Ishikawa (cell line): ENCODE data around the gene MADD.

Experiments used
- CEBPB ChIP-seq: IDR thresholded peaks from 2 replicates; pipeline ENCODE4 v1.6.1; 2012
- CREB1 ChIP-seq: IDR thresholded peaks from 2 replicates; pipeline ENCODE4 v1.6.1; 2012; ENCODE audit warnings: low read depth
- EP300 ChIP-seq: IDR thresholded peaks from 2 replicates; pipeline ENCODE4 v1.6.1; 2012; ENCODE audit warnings: borderline replicate concordance
- RAD21 ChIP-seq: IDR thresholded peaks from 2 replicates; pipeline ENCODE4 v1.6.1; 2012; ENCODE audit warnings: low read depth
- TAF1 ChIP-seq: IDR thresholded peaks from 2 replicates; pipeline ENCODE4 v1.6.1; 2012; ENCODE audit warnings: low read depth, mild to moderate bottlenecking
- TCF12 ChIP-seq: IDR thresholded peaks from 2 replicates; pipeline ENCODE4 v1.6.1; 2012; ENCODE audit warnings: low read depth
- TEAD4 ChIP-seq: IDR thresholded peaks from 2 replicates; pipeline ENCODE4 v1.6.1; 2012
- TF ChIP-seq, protein P1 (sequence below): IDR thresholded peaks from 2 replicates; pipeline ENCODE4 v1.6.1; 2012
- TF ChIP-seq, protein P2 (sequence below): IDR thresholded peaks from 2 replicates; pipeline ENCODE4 v1.6.1; 2012; ENCODE audit warnings: low read depth, mild to moderate bottlenecking
- TF ChIP-seq, protein P3 (sequence below): IDR thresholded peaks from 2 replicates; pipeline ENCODE4 v1.6.1; 2012

DNA sequence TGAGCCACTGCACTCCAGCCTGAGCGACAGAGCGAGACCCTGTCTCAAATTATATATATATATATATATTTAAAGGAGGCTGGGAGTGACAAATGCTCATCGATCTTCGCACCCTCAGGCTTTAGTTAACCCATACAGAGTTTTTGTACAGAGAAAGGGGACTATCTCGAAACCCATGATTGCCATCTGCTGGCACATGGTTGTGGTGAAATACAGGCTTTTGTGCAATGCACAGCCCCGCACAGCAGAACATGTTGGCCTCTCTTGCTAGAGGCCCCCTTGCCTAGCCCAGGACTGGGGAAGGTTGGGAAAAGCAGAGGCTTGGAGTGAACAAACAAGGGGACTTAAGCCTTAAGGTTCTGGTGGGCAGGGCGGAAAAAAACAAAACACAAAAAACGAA is 78.9 kb downstream of the MADD start:
- no peak for TF ChIP-seq EP300
- peak; percentile 46 for TF ChIP-seq RAD21
- TF ChIP-seq, protein P1, sequence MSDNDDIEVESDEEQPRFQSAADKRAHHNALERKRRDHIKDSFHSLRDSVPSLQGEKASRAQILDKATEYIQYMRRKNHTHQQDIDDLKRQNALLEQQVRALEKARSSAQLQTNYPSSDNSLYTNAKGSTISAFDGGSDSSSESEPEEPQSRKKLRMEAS, result no peak
- TF ChIP-seq CEBPB, result no peak
- TF ChIP-seq, protein P2, sequence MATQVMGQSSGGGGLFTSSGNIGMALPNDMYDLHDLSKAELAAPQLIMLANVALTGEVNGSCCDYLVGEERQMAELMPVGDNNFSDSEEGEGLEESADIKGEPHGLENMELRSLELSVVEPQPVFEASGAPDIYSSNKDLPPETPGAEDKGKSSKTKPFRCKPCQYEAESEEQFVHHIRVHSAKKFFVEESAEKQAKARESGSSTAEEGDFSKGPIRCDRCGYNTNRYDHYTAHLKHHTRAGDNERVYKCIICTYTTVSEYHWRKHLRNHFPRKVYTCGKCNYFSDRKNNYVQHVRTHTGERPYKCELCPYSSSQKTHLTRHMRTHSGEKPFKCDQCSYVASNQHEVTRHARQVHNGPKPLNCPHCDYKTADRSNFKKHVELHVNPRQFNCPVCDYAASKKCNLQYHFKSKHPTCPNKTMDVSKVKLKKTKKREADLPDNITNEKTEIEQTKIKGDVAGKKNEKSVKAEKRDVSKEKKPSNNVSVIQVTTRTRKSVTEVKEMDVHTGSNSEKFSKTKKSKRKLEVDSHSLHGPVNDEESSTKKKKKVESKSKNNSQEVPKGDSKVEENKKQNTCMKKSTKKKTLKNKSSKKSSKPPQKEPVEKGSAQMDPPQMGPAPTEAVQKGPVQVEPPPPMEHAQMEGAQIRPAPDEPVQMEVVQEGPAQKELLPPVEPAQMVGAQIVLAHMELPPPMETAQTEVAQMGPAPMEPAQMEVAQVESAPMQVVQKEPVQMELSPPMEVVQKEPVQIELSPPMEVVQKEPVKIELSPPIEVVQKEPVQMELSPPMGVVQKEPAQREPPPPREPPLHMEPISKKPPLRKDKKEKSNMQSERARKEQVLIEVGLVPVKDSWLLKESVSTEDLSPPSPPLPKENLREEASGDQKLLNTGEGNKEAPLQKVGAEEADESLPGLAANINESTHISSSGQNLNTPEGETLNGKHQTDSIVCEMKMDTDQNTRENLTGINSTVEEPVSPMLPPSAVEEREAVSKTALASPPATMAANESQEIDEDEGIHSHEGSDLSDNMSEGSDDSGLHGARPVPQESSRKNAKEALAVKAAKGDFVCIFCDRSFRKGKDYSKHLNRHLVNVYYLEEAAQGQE, result no peak
- TF ChIP-seq, protein P3, sequence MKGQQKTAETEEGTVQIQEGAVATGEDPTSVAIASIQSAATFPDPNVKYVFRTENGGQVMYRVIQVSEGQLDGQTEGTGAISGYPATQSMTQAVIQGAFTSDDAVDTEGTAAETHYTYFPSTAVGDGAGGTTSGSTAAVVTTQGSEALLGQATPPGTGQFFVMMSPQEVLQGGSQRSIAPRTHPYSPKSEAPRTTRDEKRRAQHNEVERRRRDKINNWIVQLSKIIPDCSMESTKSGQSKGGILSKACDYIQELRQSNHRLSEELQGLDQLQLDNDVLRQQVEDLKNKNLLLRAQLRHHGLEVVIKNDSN, result no peak
- no peak for TF ChIP-seq CREB1
- no peak for TF ChIP-seq TEAD4
- no peak for TF ChIP-seq TCF12
- no peak for TF ChIP-seq TAF1
